ENCODE results near the gene LRRIQ1.

Gene LRRIQ1

GRCh38 chr12:85017133-85017532, 19.0 kb upstream of the LRRIQ1 start:
- H3K9me3 Mint-ChIP-seq = no peaks in the 10 kb centered on the region
- no peak for ATAC-seq (replicated peaks)
- no peak overlapping the region for H3K4me3 Mint-ChIP-seq
- no peaks in the 10 kb centered on the region for H3K4me1 Mint-ChIP-seq (ENCODE audit: low read depth in 2 of 2)
- no peak overlapping the region for H3K27ac Mint-ChIP-seq
- no peak for DNase-seq
- H3K27me3 Mint-ChIP-seq = no peaks in the 10 kb centered on the region
- H3K36me3 Mint-ChIP-seq (ENCODE audit: insufficient read depth) = no peaks in the 10 kb centered on the region

GRCh38 chr12:85017618-85018017, 18.5 kb upstream of the LRRIQ1 start:
- DNase-seq (no peak), ATAC-seq (replicated peaks) (no peak)
- Mint-ChIP-seq H3K27ac (no peak overlapping the region), H3K9me3 (no peaks in the 10 kb centered on the region), H3K4me1 (ENCODE audit: low read depth in 2 of 2) (no peaks in the 10 kb centered on the region), H3K27me3 (no peaks in the 10 kb centered on the region), H3K4me3 (no peak overlapping the region), H3K36me3 (ENCODE audit: insufficient read depth) (no peaks in the 10 kb centered on the region)

GRCh38 chr12:85018098-85018497, 18.1 kb upstream of the LRRIQ1 start:
- Mint-ChIP-seq H3K4me3 (no peak overlapping the region), H3K9me3 (no peaks in the 10 kb centered on the region), H3K27me3 (no peaks in the 10 kb centered on the region), H3K27ac (no peak overlapping the region), H3K36me3 (ENCODE audit: insufficient read depth) (no peaks in the 10 kb centered on the region), H3K4me1 (ENCODE audit: low read depth in 2 of 2) (no peaks in the 10 kb centered on the region)
- ATAC-seq (replicated peaks) (no peak), DNase-seq (no peak)

GRCh38 chr12:85029456-85029855, 6.7 kb upstream of the LRRIQ1 start:
- ATAC-seq (replicated peaks) = no peak
- H3K4me3 Mint-ChIP-seq = no peak overlapping the region
- H3K27me3 Mint-ChIP-seq = no peaks in the 10 kb centered on the region
- no peaks in the 10 kb centered on the region for H3K36me3 Mint-ChIP-seq (ENCODE audit: insufficient read depth)
- H3K9me3 Mint-ChIP-seq = peaks cover 0 to 8% of the 10 kb centered on the region in 2 donors
- H3K27ac Mint-ChIP-seq = no peak overlapping the region
- H3K4me1 Mint-ChIP-seq (ENCODE audit: low read depth in 2 of 2) = no peaks in the 10 kb centered on the region
- DNase-seq = no peak

GRCh38 chr12:85036733-85037132, 582 bp downstream of the LRRIQ1 start:
- no peak overlapping the region for H3K27ac Mint-ChIP-seq
- peak overlapping the region in 1 of 2 donors; percentile 55 for H3K4me3 Mint-ChIP-seq
- no peaks in the 10 kb centered on the region for H3K27me3 Mint-ChIP-seq
- H3K36me3 Mint-ChIP-seq (ENCODE audit: insufficient read depth) = no peaks in the 10 kb centered on the region
- peaks cover 0 to 5% of the 10 kb centered on the region in 2 donors for H3K9me3 Mint-ChIP-seq
- no peaks in the 10 kb centered on the region for H3K4me1 Mint-ChIP-seq (ENCODE audit: low read depth in 2 of 2)
- ATAC-seq (replicated peaks) (no peak), DNase-seq (no peak)

GRCh38 chr12:85041395-85041794, 5.2 kb downstream of the LRRIQ1 start:
- no peak overlapping the region for H3K4me3 Mint-ChIP-seq
- no peak for DNase-seq

GRCh38 chr12:85043829-85044228, 7.7 kb downstream of the LRRIQ1 start:
- H3K4me3 Mint-ChIP-seq = no peak overlapping the region
- H3K27ac Mint-ChIP-seq = no peak overlapping the region
- H3K4me1 Mint-ChIP-seq (ENCODE audit: low read depth in 2 of 2) = no peaks in the 10 kb centered on the region
- H3K27me3 Mint-ChIP-seq = no peaks in the 10 kb centered on the region
- DNase-seq = no peak
- ATAC-seq (replicated peaks) = no peak
- no peaks in the 10 kb centered on the region for H3K36me3 Mint-ChIP-seq (ENCODE audit: insufficient read depth)
- H3K9me3 Mint-ChIP-seq = peaks cover 0 to 2% of the 10 kb centered on the region in 2 donors

More at GRCh38 chr12:85041395-85041794, 5.2 kb downstream of the LRRIQ1 start:
- H3K4me1 Mint-ChIP-seq (ENCODE audit: low read depth in 2 of 2) = no peaks in the 10 kb centered on the region
- no peaks in the 10 kb centered on the region for H3K36me3 Mint-ChIP-seq (ENCODE audit: insufficient read depth)
- H3K9me3 Mint-ChIP-seq = peaks cover 0 to 2% of the 10 kb centered on the region in 2 donors
- no peak for ATAC-seq (replicated peaks)
- no peaks in the 10 kb centered on the region for H3K27me3 Mint-ChIP-seq
- H3K27ac Mint-ChIP-seq = no peak overlapping the region

- Mint-ChIP-seq H3K4me1 (ENCODE audit: low read depth in 2 of 2) (no peaks in the 10 kb centered on the region), H3K27me3 (no peaks in the 10 kb centered on the region), H3K4me3 (no peak overlapping the region), H3K36me3 (ENCODE audit: insufficient read depth) (no peaks in the 10 kb centered on the region), H3K9me3 (peaks cover 0 to 1% of the 10 kb centered on the region in 2 donors), H3K27ac (no peak overlapping the region)
- DNase-seq (no peak), ATAC-seq (replicated peaks) (no peak)
Observed at GRCh38 chr12:85057370-85057963, 21.3 kb downstream of the LRRIQ1 start.

GRCh38 chr12:85058339-85058738, 22.2 kb downstream of the LRRIQ1 start:
- peaks cover 0 to 1% of the 10 kb centered on the region in 2 donors for H3K9me3 Mint-ChIP-seq
- no peak for ATAC-seq (replicated peaks)

GRCh38 chr12:85059594-85059993, 23.4 kb downstream of the LRRIQ1 start:
- no peaks in the 10 kb centered on the region for H3K36me3 Mint-ChIP-seq (ENCODE audit: insufficient read depth)
- no peaks in the 10 kb centered on the region for H3K27me3 Mint-ChIP-seq
- ATAC-seq (replicated peaks) (no peak), DNase-seq (no peak)
- H3K9me3 Mint-ChIP-seq = peaks cover 0 to 7% of the 10 kb centered on the region in 2 donors
- H3K4me1 Mint-ChIP-seq (ENCODE audit: low read depth in 2 of 2) = no peaks in the 10 kb centered on the region
- H3K4me3 Mint-ChIP-seq = no peak overlapping the region
- H3K27ac Mint-ChIP-seq = no peak overlapping the region

More at GRCh38 chr12:85058339-85058738, 22.2 kb downstream of the LRRIQ1 start:
- no peak overlapping the region for H3K4me3 Mint-ChIP-seq
- no peaks in the 10 kb centered on the region for H3K36me3 Mint-ChIP-seq (ENCODE audit: insufficient read depth)
- no peak for DNase-seq
- H3K27me3 Mint-ChIP-seq = no peaks in the 10 kb centered on the region
- no peaks in the 10 kb centered on the region for H3K4me1 Mint-ChIP-seq (ENCODE audit: low read depth in 2 of 2)
- no peak overlapping the region for H3K27ac Mint-ChIP-seq

GRCh38 chr12:85060916-85061315, 24.8 kb downstream of the LRRIQ1 start:
- H3K9me3 Mint-ChIP-seq = peaks cover 0 to 10% of the 10 kb centered on the region in 2 donors
- DNase-seq (no peak), ATAC-seq (replicated peaks) (no peak)
- no peaks in the 10 kb centered on the region for H3K27me3 Mint-ChIP-seq
- no peaks in the 10 kb centered on the region for H3K4me1 Mint-ChIP-seq (ENCODE audit: low read depth in 2 of 2)
- no peak overlapping the region for H3K4me3 Mint-ChIP-seq
- no peaks in the 10 kb centered on the region for H3K36me3 Mint-ChIP-seq (ENCODE audit: insufficient read depth)
- no peak overlapping the region for H3K27ac Mint-ChIP-seq

- ATAC-seq (replicated peaks) (no peak), DNase-seq (no peak)
- Mint-ChIP-seq H3K9me3 (peaks cover 7 to 8% of the 10 kb centered on the region in 2 donors), H3K27ac (no peak overlapping the region), H3K27me3 (no peaks in the 10 kb centered on the region), H3K4me1 (ENCODE audit: low read depth in 2 of 2) (no peaks in the 10 kb centered on the region), H3K4me3 (no peak overlapping the region), H3K36me3 (ENCODE audit: insufficient read depth) (no peaks in the 10 kb centered on the region)
Observed at GRCh38 chr12:85065837-85066482, 29.8 kb downstream of the LRRIQ1 start.

- Mint-ChIP-seq H3K9me3 (peaks cover 0 to 2% of the 10 kb centered on the region in 2 donors), H3K4me3 (no peak overlapping the region), H3K27me3 (no peaks in the 10 kb centered on the region), H3K4me1 (ENCODE audit: low read depth in 2 of 2) (no peaks in the 10 kb centered on the region), H3K36me3 (ENCODE audit: insufficient read depth) (no peaks in the 10 kb centered on the region), H3K27ac (no peak overlapping the region)
- DNase-seq (no peak), ATAC-seq (replicated peaks) (no peak)
Observed at GRCh38 chr12:85072826-85073225, 36.7 kb downstream of the LRRIQ1 start.

GRCh38 chr12:85076688-85077430, 40.7 kb downstream of the LRRIQ1 start:
- H3K4me1 Mint-ChIP-seq (ENCODE audit: low read depth in 2 of 2) = no peaks in the 10 kb centered on the region
- H3K27me3 Mint-ChIP-seq = no peaks in the 10 kb centered on the region
- ATAC-seq (replicated peaks) (no peak), DNase-seq (no peak)
- no peaks in the 10 kb centered on the region for H3K36me3 Mint-ChIP-seq (ENCODE audit: insufficient read depth)
- no peak overlapping the region for H3K4me3 Mint-ChIP-seq
- H3K9me3 Mint-ChIP-seq = no peaks in the 10 kb centered on the region
- H3K27ac Mint-ChIP-seq = no peak overlapping the region
